Fibroblast of the aortic adventitia (primary cell): ENCODE results near the gene ZNF652. TPM values are rescaled to one million over a fixed set of nuclear protein-coding genes. Genes with fewer than 3 reads are reported as not detected.

Experiments
- DNase-seq: peaks from one replicate; pipeline ENCODE4 v3.0.0-alpha.2; 2010; ENCODE audit warnings: low read depth
- H3K4me3 ChIP-seq: 2 replicates; pipeline ENCODE4 v1.5.1; 2011; ENCODE audit warnings: low read depth, mild to moderate bottlenecking, control low read depth, low read length, moderate library complexity
- CTCF ChIP-seq: IDR thresholded peaks from 2 replicates; pipeline ENCODE4 v1.5.1; 2011; ENCODE audit warnings: mild to moderate bottlenecking, low read length, control low read depth, inconsistent platforms; ENCODE audit not compliant: insufficient read depth
- total RNA-seq: library from RNA; depleted of rRNA; stranded (reverse); fragments of >200 nt; gene quantifications from 2 replicates; pipeline ENCODE4 v1.2.3, GENCODE V29; 2012; ENCODE audit warnings: low replicate concordance

ZNF652 gene
- total RNA-seq, 1 donor: 25.6 TPM

GRCh38 chr17:49338883-49339282, 23.2 kb downstream of the ZNF652 start:
- TF ChIP-seq CTCF: no peak
- H3K4me3 ChIP-seq: no peak overlapping the region

GRCh38 chr17:49337884-49338283, 24.2 kb downstream of the ZNF652 start:
- no peak overlapping the region for H3K4me3 ChIP-seq
- TF ChIP-seq CTCF: no peak
- DNase-seq: peak; percentile 53

More at GRCh38 chr17:49338883-49339282, 23.2 kb downstream of the ZNF652 start:
- DNase-seq: no peak

GRCh38 chr17:49334744-49335512, 27.1 kb downstream of the ZNF652 start:
- TF ChIP-seq CTCF: no peak
- H3K4me3 ChIP-seq: no peak overlapping the region
- DNase-seq: peak; percentile 54

GRCh38 chr17:49333804-49334203, 28.2 kb downstream of the ZNF652 start:
- DNase-seq: peak; percentile 37
- H3K4me3 ChIP-seq: no peak overlapping the region
- TF ChIP-seq CTCF: no peak

- peak; percentile 13 for DNase-seq
- TF ChIP-seq CTCF: no peak
These were observed 33.9 kb downstream of the ZNF652 start for GRCh38 chr17:49327835-49328784.

GRCh38 chr17:49325980-49326379, 36.1 kb downstream of the ZNF652 start:
- H3K4me3 ChIP-seq: no peak overlapping the region
- no peak for DNase-seq
- no peak for TF ChIP-seq CTCF

More at GRCh38 chr17:49327835-49328784, 33.9 kb downstream of the ZNF652 start:
- no peak overlapping the region for H3K4me3 ChIP-seq
